Activated T-helper 17 cell treated with anti-CD3 and anti-CD28 coated beads, Interleukin-2, amount 50 U/mL, for 72 hours (primary cell): ENCODE data around the gene ITGAE. TPM values are rescaled to one million over a fixed set of nuclear protein-coding genes. Genes with fewer than 3 reads are reported as not detected.
"Not testable (repeated sequence)": the region's sequence is repeated elsewhere in the genome, so short reads cannot be mapped to it uniquely, and the experiment has no call there.

Source experiments
- ATAC-seq: fragments of 150-1000 bp; cut with Tn5 transposase; replicated peaks from 2 replicates; pipeline ENCODE4 v1.10.0; 2021; ENCODE audit warnings: mild to moderate bottlenecking, moderate library complexity
- H3K27ac Mint-ChIP-seq: one replicate; pipeline ENCODE4 v1.8.0; 2022; ENCODE audit warnings: mixed read lengths
- H3K27me3 Mint-ChIP-seq: one replicate; pipeline ENCODE4 v1.8.0; 2022; ENCODE audit warnings: mixed read lengths
- H3K36me3 Mint-ChIP-seq: one replicate; pipeline ENCODE4 v1.8.0; 2022; ENCODE audit warnings: low read depth, mild to moderate bottlenecking, mixed read lengths
- H3K4me1 Mint-ChIP-seq: one replicate; pipeline ENCODE4 v1.8.0; 2022; ENCODE audit warnings: mixed read lengths
- H3K4me3 Mint-ChIP-seq: one replicate; pipeline ENCODE4 v1.8.0; 2022; ENCODE audit warnings: mild to moderate bottlenecking, mixed read lengths
- H3K9me3 Mint-ChIP-seq: one replicate; pipeline ENCODE4 v1.8.0; 2022; ENCODE audit warnings: mixed read lengths
- total RNA-seq, 2 donors: library from RNA; stranded (reverse); gene quantifications; one replicate each; pipeline ENCODE4 v1.2.3, GENCODE V29; 2022

Gene ITGAE
- total RNA-seq, 2 donors from 2014 or later = 24.2 to 43.2 TPM

DNA sequence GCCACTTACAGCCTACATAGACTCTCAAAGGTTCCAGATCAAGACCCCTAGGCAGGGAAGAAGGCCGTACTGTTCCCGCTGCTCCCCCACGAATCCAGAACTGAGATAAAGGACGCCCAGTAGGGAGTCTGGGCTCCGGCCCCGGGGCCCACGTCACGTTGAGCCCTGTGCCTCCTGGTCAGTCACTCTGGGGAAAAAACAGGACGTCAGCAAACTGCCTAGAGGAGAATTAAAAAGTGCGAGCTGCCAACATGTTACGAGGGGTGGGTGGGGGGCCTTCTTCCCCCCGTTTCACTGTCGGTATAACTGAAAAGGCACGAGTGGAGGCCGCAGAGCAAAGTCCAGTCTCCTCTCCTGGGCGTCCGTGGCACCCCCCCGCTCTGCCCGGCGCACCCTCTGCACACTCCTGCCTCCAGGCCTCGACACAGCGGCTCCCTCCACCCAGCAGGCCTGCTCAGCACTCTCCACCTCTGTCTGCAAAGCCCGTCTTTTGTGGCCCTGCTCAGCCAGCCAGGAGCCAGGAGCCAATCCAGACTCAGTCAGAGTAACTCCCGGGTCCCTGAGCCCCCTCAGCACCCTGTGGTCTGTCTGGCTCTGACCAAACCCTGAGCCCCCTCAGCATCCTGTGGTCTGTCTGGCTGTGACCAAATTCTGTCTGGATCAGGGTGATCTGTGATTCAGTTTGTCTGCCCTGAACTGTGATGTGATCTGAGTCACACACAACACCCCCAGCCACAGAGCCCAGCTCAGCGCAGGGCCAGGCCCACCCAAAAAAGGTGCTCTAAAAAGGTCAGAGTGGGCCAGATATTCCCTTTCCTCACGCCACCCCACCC is 6.2 kb downstream of the ITGAE start:
- Mint-ChIP-seq H3K9me3 (no peaks in the 10 kb centered on the region), H3K27ac (peak overlapping the region; percentile 80), H3K36me3 (no peaks in the 10 kb centered on the region), H3K4me1 (peaks cover 26% of the 10 kb centered on the region), H3K4me3 (peak overlapping the region; percentile 66), H3K27me3 (no peaks in the 10 kb centered on the region)
- ATAC-seq = peak; percentile 72

GRCh38 chr17:3794152-3794551 is 6.8 kb downstream of the ITGAE start:
- H3K27ac Mint-ChIP-seq, H3K36me3 Mint-ChIP-seq, H3K27me3 Mint-ChIP-seq, ATAC-seq, H3K9me3 Mint-ChIP-seq, H3K4me3 Mint-ChIP-seq: not testable (repeated sequence)
- peaks cover 27% of the 10 kb centered on the region for H3K4me1 Mint-ChIP-seq

- H3K27me3 Mint-ChIP-seq, H3K36me3 Mint-ChIP-seq, H3K27ac Mint-ChIP-seq, H3K4me3 Mint-ChIP-seq, H3K9me3 Mint-ChIP-seq, ATAC-seq: not testable (repeated sequence)
- H3K4me1 Mint-ChIP-seq = peaks cover 28% of the 10 kb centered on the region
These were observed 7.7 kb downstream of the ITGAE start for GRCh38 chr17:3793258-3793657.

- H3K4me3 Mint-ChIP-seq = no peak overlapping the region
- no peaks in the 10 kb centered on the region for H3K36me3 Mint-ChIP-seq
- H3K4me1 Mint-ChIP-seq = peaks cover 33% of the 10 kb centered on the region
- no peak for ATAC-seq
- no peaks in the 10 kb centered on the region for H3K27me3 Mint-ChIP-seq
- H3K9me3 Mint-ChIP-seq = no peaks in the 10 kb centered on the region
- no peak overlapping the region for H3K27ac Mint-ChIP-seq
These were observed 8.5 kb downstream of the ITGAE start for GRCh38 chr17:3792481-3792880.

- Mint-ChIP-seq H3K36me3 (no peaks in the 10 kb centered on the region), H3K4me1 (peaks cover 20% of the 10 kb centered on the region), H3K27ac (no peak overlapping the region), H3K27me3 (no peaks in the 10 kb centered on the region), H3K4me3 (no peak overlapping the region), H3K9me3 (no peaks in the 10 kb centered on the region)
- ATAC-seq = peak; percentile 46
These were observed 12.8 kb downstream of the ITGAE start for GRCh38 chr17:3788200-3788599.

DNA sequence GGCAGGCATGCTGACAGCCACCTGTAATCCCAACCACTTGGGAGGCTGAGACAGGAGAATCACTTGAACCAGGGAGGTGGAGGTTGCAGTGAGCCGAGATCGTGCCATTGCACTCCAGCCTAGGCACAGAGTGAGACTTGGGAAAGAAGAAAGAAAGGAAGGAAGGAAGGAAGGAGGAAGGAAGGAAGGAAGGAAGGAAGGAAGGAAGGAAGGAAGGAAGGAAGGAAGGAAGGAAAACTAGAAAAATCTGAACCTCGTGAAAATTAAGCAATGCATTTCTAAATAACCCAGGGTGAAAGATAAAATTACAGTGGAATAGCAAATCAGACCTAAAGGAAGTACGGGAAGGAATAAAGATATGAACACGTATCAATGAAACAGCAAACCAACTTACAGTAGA is 15.7 kb downstream of the ITGAE start:
- H3K27ac Mint-ChIP-seq, ATAC-seq, H3K4me3 Mint-ChIP-seq: not testable (repeated sequence)

GRCh38 chr17:3782751-3783150 is 18.2 kb downstream of the ITGAE start:
- Mint-ChIP-seq H3K4me3 (no peak overlapping the region), H3K9me3 (no peaks in the 10 kb centered on the region), H3K27ac (no peak overlapping the region), H3K4me1 (no peaks in the 10 kb centered on the region), H3K27me3 (no peaks in the 10 kb centered on the region), H3K36me3 (no peaks in the 10 kb centered on the region)
- ATAC-seq = no peak

More for the DNA sequence above, 15.7 kb downstream of the ITGAE start:
- not testable (repeated sequence) for H3K9me3 Mint-ChIP-seq, H3K27me3 Mint-ChIP-seq, H3K36me3 Mint-ChIP-seq
- peaks cover 12% of the 10 kb centered on the region for H3K4me1 Mint-ChIP-seq

GRCh38 chr17:3780986-3781385 is 20.0 kb downstream of the ITGAE start:
- no peak overlapping the region for H3K27ac Mint-ChIP-seq
- no peaks in the 10 kb centered on the region for H3K36me3 Mint-ChIP-seq
- no peaks in the 10 kb centered on the region for H3K9me3 Mint-ChIP-seq
- no peaks in the 10 kb centered on the region for H3K27me3 Mint-ChIP-seq
- H3K4me3 Mint-ChIP-seq = no peak overlapping the region
- ATAC-seq = no peak
- H3K4me1 Mint-ChIP-seq = no peaks in the 10 kb centered on the region

DNA sequence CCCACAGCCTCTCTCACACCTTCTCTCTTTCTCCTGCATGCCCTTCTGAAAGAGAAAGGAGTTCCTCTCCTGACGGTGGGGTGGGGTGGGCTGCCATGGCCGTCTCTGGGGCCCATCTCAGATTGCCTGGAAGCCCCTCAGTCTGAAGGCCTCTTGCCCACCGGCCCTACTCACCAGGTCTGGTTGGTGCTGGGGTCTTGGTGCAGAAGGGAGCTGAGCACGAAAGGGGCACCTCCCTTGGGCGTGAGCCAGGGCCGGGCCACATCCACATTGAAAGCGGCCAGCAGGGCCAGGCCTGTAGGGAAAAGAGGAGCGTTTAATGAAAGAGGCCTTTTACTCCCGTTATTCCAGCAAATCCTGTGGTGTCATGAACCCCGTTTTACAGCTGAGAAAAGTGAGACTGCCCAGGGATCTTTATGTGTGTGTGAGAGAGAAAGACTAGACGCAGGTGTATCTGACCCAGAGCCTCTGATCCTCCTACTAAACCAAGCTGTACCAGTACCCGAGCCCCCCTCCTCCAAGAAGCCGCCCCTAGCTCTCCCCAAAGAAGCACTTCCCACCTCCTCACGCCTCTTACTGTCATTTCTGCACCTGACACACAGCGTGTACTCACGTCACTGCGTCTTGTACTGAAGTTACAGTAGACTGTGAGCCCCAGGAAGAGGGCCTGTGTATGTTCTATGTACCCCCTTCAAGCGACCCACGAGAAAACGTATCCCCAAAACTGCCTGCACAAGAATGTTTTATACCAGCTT is 23.4 kb downstream of the ITGAE start:
- H3K36me3 Mint-ChIP-seq = no peaks in the 10 kb centered on the region
- no peaks in the 10 kb centered on the region for H3K4me1 Mint-ChIP-seq
- H3K4me3 Mint-ChIP-seq = no peak overlapping the region
- no peak overlapping the region for H3K27ac Mint-ChIP-seq
- no peaks in the 10 kb centered on the region for H3K27me3 Mint-ChIP-seq
- H3K9me3 Mint-ChIP-seq = no peaks in the 10 kb centered on the region
- ATAC-seq = no peak

DNA sequence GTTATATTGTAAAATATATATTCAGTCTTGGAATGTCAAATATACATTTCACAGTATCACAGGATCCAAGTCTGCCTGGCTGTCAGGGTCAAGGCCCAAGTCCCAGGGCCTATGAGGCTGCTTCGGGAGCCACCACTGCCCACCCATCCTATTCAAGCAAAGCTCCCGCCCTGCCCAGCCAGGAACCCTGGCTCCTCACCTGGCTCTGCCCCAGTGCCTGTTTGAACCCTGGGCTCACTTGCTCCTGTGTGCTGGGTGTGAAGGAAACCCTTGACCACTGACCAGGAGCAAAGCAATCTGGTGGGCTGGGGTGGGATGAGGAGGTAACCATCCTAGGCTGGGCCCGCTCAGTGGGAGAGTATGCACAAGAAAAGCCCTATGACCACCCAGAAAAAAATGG is 27.0 kb downstream of the ITGAE start:
- H3K36me3 Mint-ChIP-seq = no peaks in the 10 kb centered on the region
- H3K27ac Mint-ChIP-seq = no peak overlapping the region
- H3K4me3 Mint-ChIP-seq = no peak overlapping the region
- no peaks in the 10 kb centered on the region for H3K4me1 Mint-ChIP-seq
- no peaks in the 10 kb centered on the region for H3K27me3 Mint-ChIP-seq
- H3K9me3 Mint-ChIP-seq = no peaks in the 10 kb centered on the region
- no peak for ATAC-seq

DNA sequence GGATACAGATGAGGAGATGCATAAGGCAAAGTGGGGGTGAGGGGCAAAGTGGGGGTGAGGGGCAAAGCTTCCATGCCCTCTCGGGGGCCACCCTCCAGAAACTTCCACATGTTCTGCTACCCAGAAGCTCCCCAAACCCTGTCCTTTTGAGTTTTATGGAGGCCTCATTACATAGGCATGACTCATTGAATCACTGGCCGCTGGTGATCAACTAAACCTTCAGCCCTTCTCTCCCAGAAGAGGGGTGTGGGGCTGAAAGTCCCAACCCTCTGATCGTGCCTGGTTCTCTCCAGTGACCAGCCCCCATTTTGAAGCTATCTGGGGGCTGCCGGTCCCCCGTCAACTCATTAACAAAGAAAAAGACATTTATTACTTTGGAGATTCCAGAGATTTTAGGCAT is 27.5 kb downstream of the ITGAE start:
- no peaks in the 10 kb centered on the region for H3K27me3 Mint-ChIP-seq
- H3K4me1 Mint-ChIP-seq = peaks cover 3% of the 10 kb centered on the region
- H3K36me3 Mint-ChIP-seq = no peaks in the 10 kb centered on the region
- no peak for ATAC-seq
- H3K27ac Mint-ChIP-seq = no peak overlapping the region
- H3K4me3 Mint-ChIP-seq = no peak overlapping the region
- no peaks in the 10 kb centered on the region for H3K9me3 Mint-ChIP-seq

DNA sequence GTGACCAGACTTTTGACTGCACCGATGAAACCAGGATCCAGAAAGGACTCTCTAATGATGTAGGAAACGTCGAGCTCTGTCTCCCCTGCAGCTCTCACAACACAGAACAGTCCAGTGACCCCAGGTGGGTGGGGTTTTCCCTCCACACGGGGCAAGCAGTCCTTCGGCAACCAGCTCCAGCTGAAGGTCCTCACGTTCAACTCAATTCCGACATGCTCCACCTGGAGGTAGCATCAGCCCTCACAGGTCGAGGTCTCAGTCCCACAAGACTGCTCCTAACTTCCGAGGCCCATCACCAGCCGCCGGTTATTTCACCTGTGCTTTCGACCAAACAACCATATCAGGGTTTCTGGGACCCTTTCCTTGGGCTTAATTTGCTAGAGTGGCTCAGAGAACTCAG is 28.2 kb downstream of the ITGAE start:
- ATAC-seq = no peak
- H3K36me3 Mint-ChIP-seq = no peaks in the 10 kb centered on the region
- H3K27me3 Mint-ChIP-seq = no peaks in the 10 kb centered on the region
- no peaks in the 10 kb centered on the region for H3K9me3 Mint-ChIP-seq
- H3K4me3 Mint-ChIP-seq = no peak overlapping the region
- H3K27ac Mint-ChIP-seq = no peak overlapping the region
- peaks cover 6% of the 10 kb centered on the region for H3K4me1 Mint-ChIP-seq

GRCh38 chr17:3771140-3771539 is 29.8 kb downstream of the ITGAE start:
- no peaks in the 10 kb centered on the region for H3K27me3 Mint-ChIP-seq
- ATAC-seq = no peak
- H3K9me3 Mint-ChIP-seq = no peaks in the 10 kb centered on the region
- H3K27ac Mint-ChIP-seq = no peak overlapping the region
- no peaks in the 10 kb centered on the region for H3K36me3 Mint-ChIP-seq
- peaks cover 12% of the 10 kb centered on the region for H3K4me1 Mint-ChIP-seq
- no peak overlapping the region for H3K4me3 Mint-ChIP-seq

DNA sequence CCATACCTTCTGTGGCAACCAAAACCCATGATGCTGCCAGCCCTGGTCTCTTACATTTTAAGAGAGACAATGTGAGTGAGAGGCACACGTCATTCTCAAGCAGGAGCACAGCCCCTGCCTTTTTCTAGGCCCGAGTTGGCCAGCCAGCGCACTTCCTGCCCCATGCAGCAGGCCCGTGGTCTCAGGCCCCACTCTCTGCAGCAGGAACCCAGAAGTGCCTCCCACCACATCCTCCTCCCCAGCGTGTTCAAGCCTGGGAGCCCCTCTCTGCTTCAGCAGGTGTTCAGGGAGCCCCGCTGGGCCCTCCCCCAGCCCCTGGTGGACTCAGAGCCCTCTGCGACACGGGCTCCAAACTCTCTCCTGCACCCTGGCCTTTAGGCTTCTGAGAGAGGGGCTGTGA is 30.5 kb downstream of the ITGAE start:
- Mint-ChIP-seq H3K27ac (no peak overlapping the region), H3K36me3 (peaks cover 2% of the 10 kb centered on the region), H3K27me3 (no peaks in the 10 kb centered on the region), H3K9me3 (no peaks in the 10 kb centered on the region), H3K4me3 (no peak overlapping the region), H3K4me1 (peaks cover 19% of the 10 kb centered on the region)
- no peak for ATAC-seq

DNA sequence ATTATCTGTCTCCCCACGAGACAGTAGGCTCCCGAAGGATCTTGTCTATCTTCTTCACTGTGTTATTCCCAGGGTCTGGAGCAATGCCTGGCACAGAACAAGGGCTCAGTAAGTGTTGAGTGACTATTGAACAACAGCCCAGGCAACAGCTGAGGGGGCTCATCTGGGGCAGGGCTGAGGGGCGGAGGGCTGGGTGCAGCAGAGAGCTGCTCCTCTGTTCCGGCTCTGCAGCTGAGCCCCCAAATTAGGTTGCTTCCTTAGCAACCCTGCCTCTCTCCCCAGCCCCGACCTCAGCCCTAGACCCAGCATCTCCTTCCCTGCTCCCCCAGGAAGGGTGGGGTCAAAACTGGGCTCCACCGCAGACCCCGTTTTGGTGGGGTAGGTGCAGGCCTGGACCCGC is 32.2 kb downstream of the ITGAE start:
- peaks cover 6% of the 10 kb centered on the region for H3K36me3 Mint-ChIP-seq
- ATAC-seq = no peak
- no peaks in the 10 kb centered on the region for H3K27me3 Mint-ChIP-seq
- H3K27ac Mint-ChIP-seq = no peak overlapping the region
- no peaks in the 10 kb centered on the region for H3K9me3 Mint-ChIP-seq
- H3K4me1 Mint-ChIP-seq = peaks cover 26% of the 10 kb centered on the region
- no peak overlapping the region for H3K4me3 Mint-ChIP-seq
